IgD-negative memory B cell (primary cell): ENCODE data around the gene CPNE1. TPM values are rescaled to one million over a fixed set of nuclear protein-coding genes. Genes with fewer than 3 reads are reported as not detected.
"Not testable (repeated sequence)": the region's sequence is repeated elsewhere in the genome, so short reads cannot be mapped to it uniquely, and the experiment has no call there.

Experiments used
- H3K27ac Mint-ChIP-seq, 3 donors: one replicate each; pipeline ENCODE4 v1.8.0; 2020 to 2022; ENCODE audit warnings: mild to moderate bottlenecking in 3 of 3, mixed read lengths in 3 of 3, moderate library complexity in 1 of 3
- H3K27me3 Mint-ChIP-seq: one replicate; pipeline ENCODE4 v1.8.0; 2021; ENCODE audit warnings: mixed read lengths
- H3K36me3 Mint-ChIP-seq: one replicate; pipeline ENCODE4 v1.8.0; 2020; ENCODE audit warnings: mild to moderate bottlenecking, mixed read lengths
- H3K4me1 Mint-ChIP-seq, 3 donors: one replicate each; pipeline ENCODE4 v1.8.0; 2020 to 2022; ENCODE audit warnings: mixed read lengths in 3 of 3, mild to moderate bottlenecking in 1 of 3
- H3K4me3 Mint-ChIP-seq, 4 donors: one replicate each; pipeline ENCODE4 v1.8.0; 2020 to 2022; ENCODE audit warnings: mild to moderate bottlenecking in 4 of 4, mixed read lengths in 4 of 4, moderate library complexity in 3 of 4
- H3K9me3 Mint-ChIP-seq, 3 donors: one replicate each; pipeline ENCODE4 v1.8.0; 2020 to 2021; ENCODE audit warnings: mixed read lengths in 3 of 3, mild to moderate bottlenecking in 1 of 3
- polyA plus RNA-seq: library from polyadenylated mRNA; unstranded; fragments of 300-500 nt; fragmentation: Illumina TruSeq; gene quantifications from one replicate; pipeline ENCODE4 v1.2.3, GENCODE V29; 2021

Gene CPNE1
- polyA plus RNA-seq = 306 TPM

DNA sequence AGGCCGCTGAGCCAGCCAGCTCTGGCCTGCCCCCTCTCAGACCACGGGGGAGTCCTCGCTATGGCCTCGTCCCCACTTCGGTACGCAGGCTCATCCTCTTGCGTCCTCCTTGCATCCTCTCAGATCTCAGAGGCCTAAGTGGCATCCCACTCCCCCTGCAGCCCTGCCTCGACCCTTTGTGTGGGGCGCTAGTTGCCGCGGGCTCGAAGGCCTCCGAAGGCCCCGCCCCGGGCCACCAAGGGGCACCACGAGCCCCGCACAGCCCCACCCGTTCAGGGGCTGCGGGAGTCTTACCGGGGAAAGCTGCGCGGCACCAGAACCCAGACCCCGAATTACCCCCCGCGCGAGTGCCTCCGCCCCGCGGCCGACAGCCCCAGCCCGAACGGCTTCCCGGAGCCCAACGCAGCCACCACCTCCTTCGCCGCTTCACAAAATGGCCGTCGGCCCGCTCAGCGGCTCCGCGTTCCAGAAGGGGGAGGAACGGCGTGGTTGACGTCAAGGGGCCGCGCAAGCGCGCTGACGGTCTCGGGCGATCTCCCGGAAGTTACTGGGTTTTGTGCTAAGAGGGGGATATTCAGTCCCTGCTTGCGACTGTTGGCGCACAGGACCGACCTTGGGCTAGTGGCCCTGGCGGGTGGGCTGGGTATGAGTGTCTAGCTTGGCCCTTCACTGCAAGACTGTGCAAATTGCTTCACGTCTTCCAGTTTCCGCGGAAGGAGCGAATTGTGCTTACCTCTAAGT is at the start of gene CPNE1, which contains the start of gene RBM12:
Gene CPNE1, minus strand, starts transcription at position 435 of the 741 bp plus-strand sequence. CDS start 31,977 bp downstream, outside the sequence.
Gene RBM12, minus strand, starts transcription at position 435 of the 741 bp plus-strand sequence. CDS start 9,578 bp downstream, outside the sequence.
- no peaks in the 10 kb centered on the region for H3K27me3 Mint-ChIP-seq
- H3K27ac Mint-ChIP-seq = peak within 1 kb of the TSS; percentile 90 to 98 (median 98)
- peaks cover 8% of the 10 kb centered on the region for H3K36me3 Mint-ChIP-seq
- peaks cover 40 to 48% (median 41%) of the 10 kb centered on the region in 3 donors for H3K4me1 Mint-ChIP-seq
- H3K9me3 Mint-ChIP-seq = no peaks in the 10 kb centered on the region
- peak within 1 kb of the TSS; percentile 89 to 98 (median 94) for H3K4me3 Mint-ChIP-seq

DNA sequence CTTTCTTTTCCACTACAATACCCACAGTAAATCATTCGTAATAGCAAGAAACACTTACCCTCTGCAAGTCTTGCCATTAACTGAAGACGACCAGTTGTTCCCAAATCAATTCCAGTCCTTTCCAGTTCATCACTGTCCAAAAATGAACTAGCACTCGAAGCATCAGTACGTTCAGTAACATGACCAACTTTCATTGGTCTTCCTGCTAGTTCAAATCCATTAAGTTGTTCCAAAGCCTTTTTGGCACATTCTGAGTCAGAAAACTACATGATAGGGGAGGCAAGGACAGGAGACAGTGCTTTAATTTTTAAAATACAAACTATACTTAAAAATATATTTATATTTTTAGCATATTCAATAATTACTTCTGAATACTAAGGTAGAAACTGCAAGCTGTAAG is 49.4 kb upstream of the CPNE1 start:
- no peaks in the 10 kb centered on the region for H3K27me3 Mint-ChIP-seq
- peak overlapping the region; percentile 53 to 78 (median 76) for H3K27ac Mint-ChIP-seq
- H3K4me1 Mint-ChIP-seq = peaks cover 18 to 46% (median 29%) of the 10 kb centered on the region in 3 donors
- H3K4me3 Mint-ChIP-seq = peak overlapping the region in 1 of 4 donors; percentile 41
- H3K36me3 Mint-ChIP-seq = no peaks in the 10 kb centered on the region
- no peaks in the 10 kb centered on the region for H3K9me3 Mint-ChIP-seq

DNA sequence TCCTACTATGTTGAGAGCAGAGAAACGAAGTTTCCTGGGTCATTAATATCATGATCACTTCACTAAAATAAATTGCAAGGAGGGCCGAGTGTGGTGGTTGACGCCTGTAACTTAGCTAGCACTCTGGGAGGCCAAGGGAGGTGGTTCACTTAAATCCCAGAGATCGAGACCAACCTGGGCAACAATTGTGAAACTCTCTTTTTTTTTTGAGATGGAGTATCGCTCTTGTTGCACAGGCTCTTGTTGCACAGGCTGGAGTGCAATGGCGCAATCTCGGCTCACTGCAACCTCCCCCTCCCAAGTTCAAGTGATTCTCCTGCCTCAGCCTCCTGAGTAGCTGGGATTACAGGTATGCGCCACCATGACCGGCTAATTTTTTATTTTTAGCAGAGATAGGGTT is 48.4 kb upstream of the CPNE1 start:
- Mint-ChIP-seq H3K4me3 (peak overlapping the region in 1 of 4 donors; percentile 43), H3K4me1 (peaks cover 20 to 50% (median 30%) of the 10 kb centered on the region in 3 donors), H3K27ac (peak overlapping the region; percentile 26 to 78 (median 76))
- H3K9me3 Mint-ChIP-seq, H3K27me3 Mint-ChIP-seq, H3K36me3 Mint-ChIP-seq: not testable (repeated sequence)

- Mint-ChIP-seq H3K9me3 (no peaks in the 10 kb centered on the region), H3K36me3 (no peaks in the 10 kb centered on the region), H3K27ac (peak overlapping the region; percentile 67 to 90 (median 87)), H3K4me1 (peaks cover 20 to 45% (median 30%) of the 10 kb centered on the region in 3 donors), H3K27me3 (no peaks in the 10 kb centered on the region), H3K4me3 (peak overlapping the region in 2 of 4 donors; percentile 11 to 33)
Observed at GRCh38 chr20:35711588-35712209, 47.0 kb upstream of the CPNE1 start.

DNA sequence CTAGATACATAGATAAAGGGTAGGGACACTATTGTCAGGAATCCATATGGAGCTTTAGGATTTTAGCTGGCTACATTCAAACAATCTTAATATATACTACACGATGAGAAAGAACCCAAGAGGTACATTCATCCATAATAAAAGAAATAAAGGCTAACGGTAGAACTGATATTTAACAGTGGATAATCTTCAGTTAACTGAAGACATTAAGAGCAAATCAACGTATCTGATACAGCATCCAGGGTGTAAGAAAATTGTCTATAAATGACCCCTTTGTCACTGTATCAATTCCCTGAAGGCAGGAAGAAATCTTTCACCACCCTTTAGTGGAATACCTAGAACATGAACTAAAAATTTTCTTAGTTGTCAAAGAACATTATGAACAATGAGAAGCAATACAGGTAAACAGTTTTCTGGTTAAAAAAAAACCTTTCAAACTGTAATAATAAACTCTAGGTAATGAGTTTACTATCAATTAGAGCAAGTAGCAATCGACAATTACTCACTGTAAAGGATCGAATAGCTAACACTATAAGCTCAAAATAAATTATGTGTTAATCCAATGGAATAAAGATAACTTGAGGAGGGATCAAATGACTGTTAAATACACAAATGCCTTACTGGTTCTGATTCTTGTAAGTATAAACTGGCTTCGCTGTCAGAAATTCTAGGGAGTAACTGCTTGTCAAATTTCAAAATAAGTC is 46.3 kb upstream of the CPNE1 start:
- peak overlapping the region; percentile 67 to 90 (median 87) for H3K27ac Mint-ChIP-seq
- peaks cover 20 to 45% (median 28%) of the 10 kb centered on the region in 3 donors for H3K4me1 Mint-ChIP-seq
- H3K4me3 Mint-ChIP-seq = peak overlapping the region in 2 of 4 donors; percentile 9 to 11
- no peaks in the 10 kb centered on the region for H3K27me3 Mint-ChIP-seq
- H3K36me3 Mint-ChIP-seq = no peaks in the 10 kb centered on the region
- no peaks in the 10 kb centered on the region for H3K9me3 Mint-ChIP-seq

- Mint-ChIP-seq H3K27ac (peak overlapping the region in 1 of 3 donors; percentile 18), H3K27me3 (no peaks in the 10 kb centered on the region), H3K4me3 (no peak overlapping the region), H3K36me3 (no peaks in the 10 kb centered on the region), H3K9me3 (no peaks in the 10 kb centered on the region), H3K4me1 (peaks cover 20 to 38% (median 25%) of the 10 kb centered on the region in 3 donors)
Observed at GRCh38 chr20:35710039-35710438, 45.3 kb upstream of the CPNE1 start.

- Mint-ChIP-seq H3K9me3 (no peaks in the 10 kb centered on the region), H3K27me3 (no peaks in the 10 kb centered on the region), H3K4me1 (peaks cover 20 to 34% (median 23%) of the 10 kb centered on the region in 3 donors), H3K36me3 (no peaks in the 10 kb centered on the region), H3K4me3 (peak overlapping the region in 1 of 4 donors; percentile 41), H3K27ac (peak overlapping the region; percentile 16 to 81 (median 54))
Observed at GRCh38 chr20:35709259-35709658, 44.6 kb upstream of the CPNE1 start.

- no peak overlapping the region for H3K4me3 Mint-ChIP-seq
- no peaks in the 10 kb centered on the region for H3K9me3 Mint-ChIP-seq
- no peaks in the 10 kb centered on the region for H3K27me3 Mint-ChIP-seq
- H3K36me3 Mint-ChIP-seq = no peaks in the 10 kb centered on the region
- H3K27ac Mint-ChIP-seq = no peak overlapping the region
- peaks cover 16 to 34% (median 19%) of the 10 kb centered on the region in 3 donors for H3K4me1 Mint-ChIP-seq
Observed at GRCh38 chr20:35708502-35708901, 43.8 kb upstream of the CPNE1 start.

DNA sequence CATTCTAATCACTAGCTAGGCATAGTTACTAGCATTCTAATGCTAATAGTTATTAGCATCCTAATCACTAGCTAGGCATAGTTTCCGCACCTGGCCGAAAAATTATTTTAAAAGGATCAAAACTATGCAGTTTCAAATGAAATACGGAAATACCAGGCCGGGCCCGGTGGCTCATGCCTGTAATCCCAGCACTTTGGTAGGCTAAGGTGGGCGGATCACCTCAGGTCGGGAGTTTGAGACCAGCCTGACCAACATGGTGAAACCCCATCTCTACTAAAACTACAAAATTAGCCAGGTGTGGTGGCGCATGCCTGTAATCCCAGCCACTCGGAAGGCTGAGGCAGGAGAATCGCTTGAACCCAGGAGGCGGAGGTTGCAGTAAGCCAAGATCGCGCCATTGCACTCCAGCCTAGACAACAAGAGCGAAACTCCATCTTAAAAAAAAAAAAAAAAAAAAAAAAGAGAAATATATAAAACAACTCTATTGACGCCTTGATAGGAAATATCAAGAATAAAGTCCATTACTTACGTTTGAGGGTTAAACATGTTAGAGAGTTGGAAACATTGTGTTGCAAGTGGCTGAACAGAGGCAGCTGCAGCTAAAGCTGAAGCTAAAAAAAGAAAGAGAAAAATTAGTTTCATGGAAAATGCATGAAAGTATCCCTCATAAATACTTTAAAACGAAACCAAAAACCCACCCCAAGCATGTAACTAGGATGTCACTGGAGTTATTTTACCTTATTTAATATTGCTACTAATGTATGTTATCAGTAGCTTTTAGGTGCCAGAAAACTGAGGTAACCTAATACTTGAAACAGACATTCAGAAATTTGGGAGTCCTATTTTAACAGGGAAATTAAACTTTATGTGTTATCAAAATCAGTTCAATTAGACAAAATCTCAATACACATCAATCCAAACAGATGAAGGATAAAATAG is 42.2 kb upstream of the CPNE1 start:
- not testable (repeated sequence) for H3K36me3 Mint-ChIP-seq, H3K9me3 Mint-ChIP-seq, H3K27me3 Mint-ChIP-seq, H3K4me3 Mint-ChIP-seq
- Mint-ChIP-seq H3K27ac (peak overlapping the region in 1 of 3 donors; percentile 74), H3K4me1 (peaks cover 10 to 28% (median 18%) of the 10 kb centered on the region in 3 donors)

DNA sequence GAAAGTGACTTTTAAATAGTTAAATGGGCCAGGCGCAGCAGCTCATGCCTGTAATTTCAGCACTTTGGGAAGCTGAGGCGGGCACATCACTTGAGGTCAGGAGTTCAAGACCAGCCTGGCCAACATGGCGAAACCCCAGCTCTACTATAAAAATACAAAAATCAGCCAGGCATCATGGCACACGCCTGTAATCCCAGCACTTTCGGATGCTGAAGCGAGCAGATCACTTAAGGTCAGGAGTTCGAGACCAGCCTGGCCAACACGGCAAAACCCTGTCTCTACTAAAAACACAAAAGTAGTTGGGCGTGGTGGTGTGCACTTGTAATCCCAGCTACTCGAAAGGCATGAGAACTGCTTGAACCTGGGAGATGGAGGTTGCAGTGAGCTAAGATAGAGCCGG is 41.2 kb upstream of the CPNE1 start:
- H3K9me3 Mint-ChIP-seq, H3K36me3 Mint-ChIP-seq, H3K27me3 Mint-ChIP-seq: not testable (repeated sequence)
- H3K4me1 Mint-ChIP-seq = peaks cover 7 to 23% (median 14%) of the 10 kb centered on the region in 3 donors
- H3K4me3 Mint-ChIP-seq = peak overlapping the region in 1 of 4 donors; percentile 26
- peak overlapping the region in 2 of 3 donors; percentile 74 to 75 for H3K27ac Mint-ChIP-seq

GRCh38 chr20:35704514-35705261 is 40.0 kb upstream of the CPNE1 start:
- H3K9me3 Mint-ChIP-seq = no peaks in the 10 kb centered on the region
- H3K4me1 Mint-ChIP-seq = peaks cover 7 to 18% (median 16%) of the 10 kb centered on the region in 3 donors
- peak overlapping the region in 2 of 3 donors; percentile 55 to 86 for H3K27ac Mint-ChIP-seq
- H3K4me3 Mint-ChIP-seq = peak overlapping the region in 1 of 4 donors; percentile 95
- peaks cover 1% of the 10 kb centered on the region for H3K36me3 Mint-ChIP-seq
- no peaks in the 10 kb centered on the region for H3K27me3 Mint-ChIP-seq

DNA sequence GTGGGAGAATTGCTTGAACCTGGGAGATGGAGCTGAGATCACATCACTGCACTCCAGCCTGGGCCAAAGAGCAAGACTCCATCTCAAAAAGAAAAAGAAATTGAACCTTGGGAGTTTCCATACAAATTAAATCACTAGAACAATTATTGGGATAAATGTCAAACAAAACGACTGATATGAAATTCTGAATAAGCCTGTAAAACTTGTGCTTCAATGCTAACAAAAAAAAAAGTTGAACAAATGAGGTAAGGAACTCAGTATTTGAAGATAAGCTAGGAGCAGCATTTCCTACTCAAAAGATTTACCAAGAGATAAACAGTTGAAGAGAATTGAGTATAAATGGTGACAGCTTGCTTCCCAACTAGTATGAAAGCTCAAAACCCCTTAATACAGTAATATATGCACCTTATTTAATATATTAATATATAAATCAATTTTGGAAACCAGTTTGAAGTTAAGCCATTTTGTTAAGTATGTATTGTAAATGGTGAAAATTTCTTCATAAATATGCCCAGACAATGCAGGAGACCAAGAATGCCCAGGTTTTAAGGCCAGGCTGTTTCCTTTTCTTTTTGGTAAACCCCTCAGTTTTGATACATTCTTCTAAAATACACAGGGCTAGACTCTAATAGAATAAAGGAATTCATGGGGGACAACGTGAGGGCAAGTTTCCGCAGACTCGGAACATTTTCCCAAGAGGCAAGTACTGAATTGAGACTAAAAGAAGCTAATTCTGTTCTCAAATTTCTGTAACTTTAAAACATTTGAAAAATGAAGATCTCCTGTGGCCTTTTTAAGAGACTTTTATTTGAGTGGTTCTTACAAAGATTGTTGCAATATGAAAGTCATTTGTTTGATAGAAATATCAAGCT is 38.4 kb upstream of the CPNE1 start:
- peak overlapping the region; percentile 68 to 92 (median 86) for H3K27ac Mint-ChIP-seq
- no peaks in the 10 kb centered on the region for H3K9me3 Mint-ChIP-seq
- peak overlapping the region in 1 of 4 donors; percentile 95 for H3K4me3 Mint-ChIP-seq
- peaks cover 1% of the 10 kb centered on the region for H3K36me3 Mint-ChIP-seq
- H3K27me3 Mint-ChIP-seq = no peaks in the 10 kb centered on the region
- H3K4me1 Mint-ChIP-seq = peaks cover 11 to 22% (median 21%) of the 10 kb centered on the region in 3 donors
